AG09309 (cell line): ENCODE measurements around the gene NUF2.
"Not testable (repeated sequence)": the region's sequence is repeated elsewhere in the genome, so short reads cannot be mapped to it uniquely, and the experiment has no call there.

ENCODE experiments used
- DNase-seq: peaks from one replicate; pipeline ENCODE4 v3.0.0-alpha.2; 2010; ENCODE audit warnings: low read depth
- H3K4me3 ChIP-seq: 2 replicates; pipeline ENCODE4 v1.5.1; 2011; ENCODE audit warnings: mild to moderate bottlenecking, low read depth, low read length, moderate library complexity; ENCODE audit not compliant: control insufficient read depth
- TF ChIP-seq, protein P1 (sequence below): IDR thresholded peaks from 2 replicates; pipeline ENCODE4 v1.5.1; 2011; ENCODE audit warnings: mild to moderate bottlenecking, low read depth, low read length, inconsistent platforms; ENCODE audit not compliant: insufficient read depth, control insufficient read depth; ENCODE audit errors: missing control alignments

Gene NUF2

DNA sequence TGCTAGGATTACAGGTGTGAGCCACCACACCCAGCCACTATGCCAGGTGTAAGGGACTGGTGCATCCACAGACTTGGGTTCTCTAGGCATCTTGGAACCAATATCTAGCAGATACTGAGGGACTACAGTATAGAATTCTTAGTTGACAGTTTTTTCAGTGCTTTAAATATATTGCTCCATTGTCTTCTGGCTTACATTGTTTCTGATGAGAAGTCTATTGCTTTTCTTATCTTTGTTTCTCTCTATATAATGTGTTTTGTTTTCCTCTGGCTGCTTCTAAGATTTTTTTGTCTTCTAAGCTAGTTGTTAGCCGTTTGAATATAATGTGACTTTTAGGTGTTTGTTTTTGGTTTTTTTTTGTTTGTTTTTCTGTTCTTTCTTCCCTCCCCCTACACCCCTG, 13.5 kb downstream of the NUF2 start:
- H3K4me3 ChIP-seq, result no peak overlapping the region
- TF ChIP-seq, protein P1, sequence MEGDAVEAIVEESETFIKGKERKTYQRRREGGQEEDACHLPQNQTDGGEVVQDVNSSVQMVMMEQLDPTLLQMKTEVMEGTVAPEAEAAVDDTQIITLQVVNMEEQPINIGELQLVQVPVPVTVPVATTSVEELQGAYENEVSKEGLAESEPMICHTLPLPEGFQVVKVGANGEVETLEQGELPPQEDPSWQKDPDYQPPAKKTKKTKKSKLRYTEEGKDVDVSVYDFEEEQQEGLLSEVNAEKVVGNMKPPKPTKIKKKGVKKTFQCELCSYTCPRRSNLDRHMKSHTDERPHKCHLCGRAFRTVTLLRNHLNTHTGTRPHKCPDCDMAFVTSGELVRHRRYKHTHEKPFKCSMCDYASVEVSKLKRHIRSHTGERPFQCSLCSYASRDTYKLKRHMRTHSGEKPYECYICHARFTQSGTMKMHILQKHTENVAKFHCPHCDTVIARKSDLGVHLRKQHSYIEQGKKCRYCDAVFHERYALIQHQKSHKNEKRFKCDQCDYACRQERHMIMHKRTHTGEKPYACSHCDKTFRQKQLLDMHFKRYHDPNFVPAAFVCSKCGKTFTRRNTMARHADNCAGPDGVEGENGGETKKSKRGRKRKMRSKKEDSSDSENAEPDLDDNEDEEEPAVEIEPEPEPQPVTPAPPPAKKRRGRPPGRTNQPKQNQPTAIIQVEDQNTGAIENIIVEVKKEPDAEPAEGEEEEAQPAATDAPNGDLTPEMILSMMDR, result no peak
- DNase-seq, result no peak

DNA sequence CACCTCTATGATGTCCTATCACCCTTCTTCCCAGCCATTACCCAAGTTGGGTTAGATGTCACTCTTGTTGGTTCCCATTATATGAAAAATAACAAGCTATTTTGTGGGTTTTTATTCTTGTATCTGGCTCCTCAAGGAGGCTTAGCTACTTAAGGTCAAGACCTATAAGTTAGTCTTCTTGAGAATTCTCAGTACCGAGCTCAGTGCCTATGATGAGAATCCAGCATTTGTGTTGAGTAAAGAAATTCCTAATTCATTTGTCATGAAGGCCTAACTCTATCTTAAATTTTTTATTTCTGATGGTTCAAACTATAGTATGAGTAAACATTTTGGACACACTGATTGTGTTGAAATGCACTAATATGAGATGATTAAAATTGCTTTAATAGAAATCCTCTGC, 15.9 kb downstream of the NUF2 start:
- DNase-seq, result no peak
- TF ChIP-seq, protein P1, result no peak
- H3K4me3 ChIP-seq, result no peak overlapping the region

DNA sequence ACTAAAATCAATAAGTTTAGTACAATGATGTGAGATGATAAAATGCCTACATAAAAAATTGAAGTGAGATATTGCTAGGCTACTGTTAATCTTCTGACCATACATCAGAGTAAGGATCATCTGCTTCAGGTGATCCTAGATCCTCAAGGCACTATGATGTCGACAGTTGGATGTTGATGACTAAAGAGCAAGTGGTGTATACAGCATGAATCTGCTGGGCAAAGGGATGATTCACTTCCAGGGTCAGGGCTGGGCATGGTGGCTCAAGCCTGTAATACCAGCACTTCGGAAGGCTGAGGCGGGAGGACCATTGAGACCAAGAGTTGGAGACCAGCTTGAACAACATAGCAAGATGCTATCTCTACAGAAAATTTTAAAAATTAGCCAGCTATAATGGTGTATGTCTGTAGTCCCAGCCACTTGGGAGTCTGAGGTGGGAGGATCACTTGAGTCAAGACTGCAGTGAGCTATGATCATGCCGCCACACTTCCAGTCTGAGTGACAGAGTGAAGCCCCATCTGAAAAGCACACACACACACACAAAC, 24.6 kb downstream of the NUF2 start:
- no peak for DNase-seq
- TF ChIP-seq, protein P1, result no peak
- H3K4me3 ChIP-seq, result no peak overlapping the region

DNA sequence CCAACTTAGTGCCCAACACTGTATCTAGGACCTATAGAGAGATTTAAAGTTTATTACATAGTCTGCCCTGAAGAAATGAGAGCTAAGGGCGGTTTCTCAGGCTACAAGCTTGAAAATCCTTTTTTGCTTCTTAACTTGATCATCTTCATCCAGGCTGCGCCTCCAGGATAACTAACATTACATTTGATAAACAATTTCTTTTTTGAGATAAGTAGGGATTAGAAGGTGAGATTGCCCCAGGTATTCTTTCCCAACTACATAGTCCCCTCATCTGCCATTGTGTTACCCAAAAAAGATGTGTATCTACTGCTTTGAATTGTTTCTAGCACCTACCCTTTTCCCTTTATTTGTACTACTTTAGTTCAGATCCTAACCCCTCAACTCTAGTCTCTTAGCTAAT, 25.4 kb downstream of the NUF2 start:
- TF ChIP-seq, protein P1, result no peak
- no peak overlapping the region for H3K4me3 ChIP-seq
- DNase-seq, result no peak

DNA sequence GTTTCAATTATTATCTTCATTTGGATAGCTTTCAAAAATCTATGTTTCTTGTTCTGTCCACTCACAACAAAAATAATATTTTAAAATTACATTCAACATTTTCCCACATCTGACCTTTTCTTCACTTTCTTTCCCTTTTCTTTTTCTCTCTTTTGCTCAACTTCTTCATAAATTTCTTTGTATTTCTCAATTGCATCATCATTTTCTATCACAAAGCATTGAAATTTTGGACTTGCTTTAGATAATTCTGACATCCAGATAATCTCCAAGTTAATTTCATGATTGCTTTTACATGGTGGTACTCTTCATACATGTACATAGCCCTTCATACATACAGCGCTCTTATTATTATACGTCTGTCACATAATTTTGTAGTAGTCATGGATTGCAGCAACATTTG, 30.2 kb downstream of the NUF2 start:
- no peak overlapping the region for H3K4me3 ChIP-seq
- TF ChIP-seq, protein P1, result no peak

DNA sequence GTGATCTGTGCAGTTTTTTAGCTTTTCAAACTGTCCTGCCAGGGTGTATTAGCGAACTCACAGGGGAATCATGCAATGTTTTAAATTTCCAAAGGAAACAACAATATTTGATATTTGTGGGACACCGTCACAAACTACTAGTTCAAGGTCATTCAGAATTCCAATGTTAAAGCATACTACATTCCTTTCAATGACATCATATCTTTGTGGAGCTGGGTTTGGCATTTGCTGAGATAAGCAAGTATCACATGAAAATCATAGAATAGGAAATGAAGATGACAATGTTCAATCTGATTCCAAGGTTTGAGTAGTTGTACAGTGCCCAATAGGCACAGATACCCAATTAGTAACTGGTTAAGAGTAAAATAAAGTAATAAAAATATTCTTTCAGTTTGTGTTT, 35.6 kb downstream of the NUF2 start:
- TF ChIP-seq, protein P1, result no peak
- H3K4me3 ChIP-seq, result no peak overlapping the region
- DNase-seq, result no peak

More for the DNA sequence above, 30.2 kb downstream of the NUF2 start:
- DNase-seq, result no peak

DNA sequence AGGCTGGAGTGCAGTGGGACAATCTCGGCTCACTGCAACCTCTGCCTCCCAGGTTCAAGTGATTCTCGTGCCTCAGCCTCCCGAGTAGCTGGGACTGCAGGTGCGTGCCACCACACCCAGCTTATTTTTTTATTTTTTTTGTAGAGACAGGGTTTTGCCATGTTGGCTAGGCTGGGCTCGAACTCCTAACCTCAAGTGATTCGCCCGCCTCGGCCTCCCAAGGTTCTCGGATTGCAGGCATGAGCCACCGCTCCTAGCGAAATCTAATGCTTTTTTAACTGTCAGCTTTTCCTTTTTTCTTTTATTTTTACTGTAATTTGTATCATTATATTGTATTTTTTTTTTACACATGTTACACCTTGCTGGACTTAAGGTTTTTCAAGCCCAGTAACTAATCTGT, 36.4 kb downstream of the NUF2 start:
- not testable (repeated sequence) for DNase-seq

More for the DNA sequence above, 36.4 kb downstream of the NUF2 start:
- H3K4me3 ChIP-seq, result not testable (repeated sequence)
